Coronary artery (tissue), 2 donors: ENCODE data around the gene SCAF11.

ENCODE experiments used
- DNase-seq: peaks from one replicate; pipeline ENCODE4 v3.0.0-alpha.2; 2017; ENCODE audit warnings: low spot score
- H3K27ac ChIP-seq, 2 donors: fragments of 200-600 bp; sonication (generic); one replicate each; pipeline ENCODE4 v1.5.1; 2016 to 2019
- H3K4me3 ChIP-seq: fragments of 200-600 bp; sonication (generic); 2 replicates; pipeline ENCODE4 v1.5.1; 2016; ENCODE audit warnings: mild to moderate bottlenecking, moderate library complexity
- CTCF ChIP-seq: fragments of 200-600 bp; sonication (generic); IDR thresholded peaks from one replicate; pipeline ENCODE4 v1.5.1; 2019; ENCODE audit warnings: antibody characterized with exemption

The SCAF11 gene

DNA sequence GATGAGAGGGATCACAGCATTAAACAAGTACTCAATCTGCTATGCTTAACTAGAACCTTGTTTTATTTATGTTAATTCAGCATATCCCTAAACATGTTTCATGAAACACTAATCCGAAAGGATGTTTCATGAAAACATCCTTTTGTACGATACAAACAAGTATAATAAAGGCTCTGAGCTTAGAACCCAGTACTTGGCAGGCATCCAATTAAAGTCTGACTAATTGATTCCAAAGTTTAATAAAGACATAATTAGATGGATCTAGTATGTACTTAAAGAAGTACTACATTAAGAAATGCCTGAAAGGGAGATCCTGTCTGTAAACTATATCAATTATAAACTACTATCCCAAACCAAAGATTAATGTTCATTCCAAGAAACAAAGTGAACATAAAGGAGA, 51.8 kb downstream of the SCAF11 start:
- no peak for TF ChIP-seq CTCF
- H3K4me3 ChIP-seq = no peak overlapping the region
- no peak for DNase-seq
- H3K27ac ChIP-seq = no peak overlapping the region

GRCh38 chr12:45934956-45935355, 55.4 kb downstream of the SCAF11 start:
- no peak for TF ChIP-seq CTCF
- H3K4me3 ChIP-seq = no peak overlapping the region
- no peak overlapping the region for H3K27ac ChIP-seq
- DNase-seq = no peak

DNA sequence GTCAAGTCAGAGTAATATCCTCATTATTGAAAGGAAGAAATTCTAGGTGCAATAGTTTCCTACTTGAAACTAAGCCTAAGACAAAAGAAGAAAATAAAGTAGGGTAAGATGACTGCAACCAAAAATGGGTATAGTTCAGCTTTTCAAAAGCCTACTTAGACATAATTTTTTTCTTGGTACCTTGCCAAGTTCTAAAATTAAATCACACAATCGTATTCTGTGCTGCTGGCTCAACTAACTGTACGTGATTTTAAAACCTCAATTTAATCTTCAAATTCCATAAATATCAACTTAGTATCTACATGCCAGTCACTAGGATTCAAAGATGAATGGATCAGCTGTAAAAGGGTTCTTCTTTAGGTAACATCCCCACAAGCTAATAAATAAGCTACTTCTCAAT, 56.9 kb downstream of the SCAF11 start:
- TF ChIP-seq CTCF = no peak
- DNase-seq = no peak
- H3K27ac ChIP-seq = peak overlapping the region in 1 of 2 donors; percentile 1
- no peak overlapping the region for H3K4me3 ChIP-seq

- TF ChIP-seq CTCF = no peak
- Histone ChIP-seq H3K4me3 (no peak overlapping the region), H3K27ac (no peak overlapping the region)
- DNase-seq = no peak
Measured at GRCh38 chr12:45930369-45930768, 60.0 kb downstream of the SCAF11 start.

- Histone ChIP-seq H3K27ac (no peak overlapping the region), H3K4me3 (no peak overlapping the region)
- no peak for TF ChIP-seq CTCF
- DNase-seq = no peak
Measured at GRCh38 chr12:45928309-45928708, 62.1 kb downstream of the SCAF11 start.

DNA sequence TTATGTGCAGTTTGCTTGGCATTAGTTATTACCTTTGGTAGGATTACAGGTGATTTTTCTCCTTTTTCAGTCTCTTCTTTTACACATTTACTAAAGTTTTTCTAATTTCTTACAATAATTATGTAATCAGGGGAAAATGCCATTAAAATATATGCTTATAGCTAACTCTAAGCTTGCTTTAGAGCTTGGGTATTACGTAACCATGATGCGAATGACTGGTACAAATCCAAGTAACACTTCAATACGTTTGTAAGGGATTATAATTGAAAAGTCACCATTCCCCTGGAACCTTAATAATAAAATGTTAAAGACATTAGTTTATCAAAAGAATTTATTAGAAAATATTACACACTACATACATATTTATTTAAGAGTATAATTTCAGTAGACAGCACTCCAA, 71.6 kb downstream of the SCAF11 start:
- H3K4me3 ChIP-seq = no peak overlapping the region
- no peak overlapping the region for H3K27ac ChIP-seq
- no peak for DNase-seq
- no peak for TF ChIP-seq CTCF

DNA sequence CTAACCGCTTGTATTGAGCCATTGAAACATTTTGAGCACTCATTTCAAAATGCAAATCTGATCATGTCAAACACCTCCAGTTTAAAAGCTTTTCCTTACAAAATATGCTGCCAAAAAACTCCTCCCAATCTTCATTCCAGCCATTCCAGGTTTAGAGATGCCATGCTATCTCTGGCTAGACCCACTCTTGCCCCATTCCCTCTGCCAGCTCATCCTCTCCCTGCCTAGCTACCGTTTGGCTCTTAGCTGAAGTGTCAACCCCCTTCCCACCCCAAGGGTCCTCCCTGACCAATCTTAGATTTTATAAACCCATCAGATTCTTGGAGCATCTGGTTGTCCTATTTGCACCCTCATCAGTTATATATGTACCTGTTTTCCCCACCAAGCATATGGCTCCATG, 75.0 kb downstream of the SCAF11 start:
- H3K4me3 ChIP-seq = no peak overlapping the region
- TF ChIP-seq CTCF = no peak
- H3K27ac ChIP-seq = no peak overlapping the region
- no peak for DNase-seq
